ENCODE data around the gene DIAPH2. TPM values are rescaled to one million over a fixed set of nuclear protein-coding genes. Genes with fewer than 3 reads are reported as not detected.

DIAPH2 gene
- polyA plus RNA-seq, 1 experiment, result 10.6 TPM

- Histone ChIP-seq H3K4me3 (ENCODE audit: low read depth, low read length) (no peak overlapping the region), H3K27ac (ENCODE audit: low read depth, low read length) (no peak overlapping the region), H3K9me3 (ENCODE audit: control insufficient read depth, insufficient read depth, low read length) (no peaks in the 10 kb centered on the region), H3K27me3 (ENCODE audit: control insufficient read depth, insufficient read depth, low read length) (no peaks in the 10 kb centered on the region)
- ChIA-PET POLR2A (no interaction called here), CTCF (no interaction called here)
- no peak for DNase-seq (ENCODE audit: low read depth, low spot score)
- no peak for TF ChIP-seq CTCF (IDR thresholded peaks at IDR 0.05; ENCODE audit: low read depth, low read length)
Measured at GRCh38 chrX:96764864-96765263, 80.2 kb downstream of the DIAPH2 start.

GRCh38 chrX:96770315-96770714 lies 85.7 kb downstream of the DIAPH2 start:
- no peak overlapping the region for H3K4me3 ChIP-seq (ENCODE audit: low read depth, low read length)
- H3K9me3 ChIP-seq (ENCODE audit: control insufficient read depth, insufficient read depth, low read length), result no peaks in the 10 kb centered on the region
- no peak overlapping the region for H3K27ac ChIP-seq (ENCODE audit: low read depth, low read length)
- POLR2A ChIA-PET, result no interaction called here
- CTCF ChIA-PET, result interaction anchor here (0.9 to 2.5 kb wide), 6 partner anchors 16 to 915 kb away, joined by 3 to 11 read pairs (median 4); no protein-coding TSS in a partner anchor
- peak; percentile 44 for TF ChIP-seq CTCF (IDR thresholded peaks at IDR 0.05; ENCODE audit: low read depth, low read length)
- H3K27me3 ChIP-seq (ENCODE audit: control insufficient read depth, insufficient read depth, low read length), result no peaks in the 10 kb centered on the region
- DNase-seq (ENCODE audit: low read depth, low spot score), result no peak

GRCh38 chrX:96771486-96771885 lies 86.8 kb downstream of the DIAPH2 start:
- Histone ChIP-seq H3K27ac (ENCODE audit: low read depth, low read length) (no peak overlapping the region), H3K27me3 (ENCODE audit: control insufficient read depth, insufficient read depth, low read length) (no peaks in the 10 kb centered on the region), H3K4me3 (ENCODE audit: low read depth, low read length) (no peak overlapping the region), H3K9me3 (ENCODE audit: control insufficient read depth, insufficient read depth, low read length) (no peaks in the 10 kb centered on the region)
- TF ChIP-seq CTCF (IDR thresholded peaks at IDR 0.05; ENCODE audit: low read depth, low read length), result no peak
- CTCF ChIA-PET, result interaction anchor here (0.5 to 2.5 kb wide), 5 partner anchors 15 to 914 kb away, joined by 3 to 11 read pairs (median 6); no protein-coding TSS in a partner anchor
- DNase-seq (ENCODE audit: low read depth, low spot score), result no peak
- POLR2A ChIA-PET, result no interaction called here

GRCh38 chrX:96774116-96774515 lies 89.5 kb downstream of the DIAPH2 start:
- Histone ChIP-seq H3K4me3 (ENCODE audit: low read depth, low read length) (no peak overlapping the region), H3K27me3 (ENCODE audit: control insufficient read depth, insufficient read depth, low read length) (no peaks in the 10 kb centered on the region), H3K9me3 (ENCODE audit: control insufficient read depth, insufficient read depth, low read length) (no peaks in the 10 kb centered on the region), H3K27ac (ENCODE audit: low read depth, low read length) (no peak overlapping the region)
- ChIA-PET CTCF (no interaction called here), POLR2A (no interaction called here)
- TF ChIP-seq CTCF (IDR thresholded peaks at IDR 0.05; ENCODE audit: low read depth, low read length), result no peak
- DNase-seq (ENCODE audit: low read depth, low spot score), result no peak

- TF ChIP-seq CTCF (IDR thresholded peaks at IDR 0.05; ENCODE audit: low read depth, low read length), result no peak
- Histone ChIP-seq H3K27me3 (ENCODE audit: control insufficient read depth, insufficient read depth, low read length) (no peaks in the 10 kb centered on the region), H3K4me3 (ENCODE audit: low read depth, low read length) (no peak overlapping the region), H3K27ac (ENCODE audit: low read depth, low read length) (no peak overlapping the region), H3K9me3 (ENCODE audit: control insufficient read depth, insufficient read depth, low read length) (no peaks in the 10 kb centered on the region)
- DNase-seq (ENCODE audit: low read depth, low spot score), result no peak
- ChIA-PET POLR2A (no interaction called here), CTCF (no interaction called here)
Measured at GRCh38 chrX:96776966-96777365, 92.3 kb downstream of the DIAPH2 start.
